Measurements from ENCODE around the gene BCL2L12.
"Not testable (repeated sequence)": the region's sequence is repeated elsewhere in the genome, so short reads cannot be mapped to it uniquely, and the experiment has no call there.

BCL2L12 gene

GRCh38 chr19:49665351-49666119 is at the start of gene BCL2L12, which contains the start of gene IRF3:
Gene BCL2L12 (plus strand): TSS chr19:49665933. CDS start chr19:49666693, 760 bp downstream.
Gene IRF3 (minus strand): TSS chr19:49665857. CDS start chr19:49664838, 1,019 bp downstream.
- DNase-seq: peak; percentile 99

DNA sequence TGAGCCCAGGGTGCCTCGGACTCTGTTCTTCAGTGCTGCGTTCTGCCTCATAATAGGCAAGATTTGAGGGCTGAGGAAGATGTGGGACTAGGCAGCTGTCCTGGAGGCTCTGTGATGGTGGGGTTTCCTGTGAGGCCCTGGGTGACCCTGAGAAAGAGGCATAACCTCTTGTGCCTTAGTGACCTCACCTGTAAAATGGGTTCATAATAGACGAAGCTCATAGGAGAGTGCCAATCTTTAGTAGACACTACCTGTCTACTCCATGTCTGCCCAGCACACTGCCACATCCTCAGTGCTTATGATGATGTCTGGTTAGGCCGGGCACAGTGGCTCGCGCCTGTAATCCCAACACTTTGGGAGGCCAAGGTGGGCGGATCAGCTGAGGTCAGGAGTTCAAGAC is 49.2 kb upstream of the BCL2L12 start:
- no peak for DNase-seq

- DNase-seq: no peak
These were observed 48.8 kb upstream of the BCL2L12 start for GRCh38 chr19:49616945-49617344.

DNA sequence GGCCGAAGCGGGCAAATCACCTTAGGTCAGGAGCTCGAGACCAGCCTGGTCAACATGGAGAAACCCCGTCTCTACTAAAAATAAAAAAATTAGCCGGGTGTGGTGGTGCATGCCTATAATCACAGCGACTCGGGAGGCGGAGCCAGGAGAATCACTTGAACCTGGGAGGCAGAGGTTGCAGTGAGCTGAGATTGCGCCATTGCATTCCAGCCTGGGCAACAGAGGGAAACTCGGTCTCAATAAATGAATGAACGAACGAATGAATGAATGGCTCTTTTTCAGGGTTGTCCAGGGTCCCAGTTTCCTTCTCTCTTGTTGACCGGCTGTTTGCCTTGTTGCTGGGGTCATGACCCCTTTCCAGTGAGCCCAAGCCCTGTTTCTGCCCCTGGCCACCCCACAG is 47.9 kb upstream of the BCL2L12 start:
- DNase-seq: not testable (repeated sequence)

DNA sequence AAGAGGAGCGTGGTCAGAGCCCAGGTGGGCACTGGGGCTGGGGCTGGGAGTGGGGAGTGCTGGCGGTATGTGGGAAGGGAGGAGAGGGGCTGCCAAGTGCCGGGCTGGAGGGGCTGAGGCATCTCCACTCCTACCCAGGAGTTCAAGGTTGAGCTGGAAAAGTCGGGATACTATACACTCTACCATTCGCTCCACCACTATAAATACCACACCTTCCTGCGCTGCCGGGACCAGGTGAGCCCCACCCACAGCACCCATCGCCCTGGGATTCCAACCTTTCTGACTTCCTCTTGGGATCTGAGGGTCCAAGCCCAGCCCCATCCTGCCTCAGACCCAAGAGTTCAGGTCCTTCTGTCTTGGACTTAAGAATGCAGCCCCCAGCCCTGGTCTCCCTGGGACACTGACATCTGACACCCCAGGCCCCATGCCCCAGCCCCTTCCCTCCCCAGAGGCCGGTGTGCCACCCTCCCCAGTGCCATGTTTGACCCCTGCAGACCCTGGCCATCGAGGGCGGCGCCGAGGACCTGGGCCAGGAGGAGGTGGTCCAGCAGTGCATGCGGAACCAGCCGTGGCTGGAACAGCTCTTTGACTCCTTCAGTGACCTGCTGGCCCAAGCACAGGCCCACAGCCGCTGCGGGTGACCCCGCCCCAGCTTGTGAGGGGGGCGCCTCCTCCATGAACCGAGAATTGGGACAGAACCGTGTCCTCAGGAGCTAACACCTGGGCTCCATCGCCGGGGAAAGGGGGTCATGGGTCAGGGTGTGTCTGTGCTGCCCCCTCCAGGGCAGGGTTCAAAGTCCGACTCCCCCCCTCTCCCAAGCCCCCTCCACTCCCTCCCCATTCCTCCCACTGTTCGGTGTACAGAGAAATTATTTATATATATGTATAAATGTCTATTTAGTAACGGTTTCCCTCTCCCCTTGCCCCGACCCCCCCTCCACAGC is 40.5 kb upstream of the BCL2L12 start:
- no peak for DNase-seq

DNA sequence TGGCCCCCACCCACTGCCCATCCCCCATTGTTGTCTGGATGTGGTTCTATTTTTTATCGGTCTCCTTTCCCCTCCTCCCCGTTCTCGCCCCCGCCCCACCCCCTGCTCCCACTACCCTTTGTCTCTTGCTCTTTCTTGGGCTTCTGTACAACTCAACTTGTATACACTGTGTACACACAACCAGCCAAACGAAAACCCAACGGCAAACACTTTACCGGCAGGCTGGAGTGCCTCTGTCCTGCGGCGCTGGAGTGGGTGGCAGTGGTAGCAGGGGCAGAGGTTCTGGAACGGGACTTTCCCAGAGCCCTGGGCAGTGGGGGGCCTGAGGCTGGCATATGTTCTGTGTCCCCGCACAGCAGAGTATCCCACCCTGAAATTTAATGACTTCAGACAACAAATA is 39.5 kb upstream of the BCL2L12 start:
- no peak for DNase-seq

DNA sequence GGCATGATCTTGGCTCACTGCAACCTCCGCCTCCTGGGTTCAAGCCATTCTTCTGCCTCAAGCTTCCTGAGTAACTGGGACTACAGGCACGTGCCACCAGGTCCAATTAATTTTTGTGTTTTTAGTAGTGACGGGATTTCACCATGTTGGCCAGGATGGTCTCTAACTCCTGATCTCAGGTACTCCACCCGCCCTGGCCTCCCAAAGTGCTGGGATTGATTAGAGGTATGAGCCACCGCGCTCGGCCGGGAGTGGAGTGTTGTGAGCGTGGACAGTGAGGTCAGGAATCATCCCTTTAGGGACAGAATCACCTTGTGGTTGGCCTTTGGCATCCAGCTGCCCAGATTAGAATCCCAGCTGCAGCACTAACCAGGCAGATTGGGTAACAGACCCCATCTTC is 36.1 kb upstream of the BCL2L12 start:
- DNase-seq: no peak

DNA sequence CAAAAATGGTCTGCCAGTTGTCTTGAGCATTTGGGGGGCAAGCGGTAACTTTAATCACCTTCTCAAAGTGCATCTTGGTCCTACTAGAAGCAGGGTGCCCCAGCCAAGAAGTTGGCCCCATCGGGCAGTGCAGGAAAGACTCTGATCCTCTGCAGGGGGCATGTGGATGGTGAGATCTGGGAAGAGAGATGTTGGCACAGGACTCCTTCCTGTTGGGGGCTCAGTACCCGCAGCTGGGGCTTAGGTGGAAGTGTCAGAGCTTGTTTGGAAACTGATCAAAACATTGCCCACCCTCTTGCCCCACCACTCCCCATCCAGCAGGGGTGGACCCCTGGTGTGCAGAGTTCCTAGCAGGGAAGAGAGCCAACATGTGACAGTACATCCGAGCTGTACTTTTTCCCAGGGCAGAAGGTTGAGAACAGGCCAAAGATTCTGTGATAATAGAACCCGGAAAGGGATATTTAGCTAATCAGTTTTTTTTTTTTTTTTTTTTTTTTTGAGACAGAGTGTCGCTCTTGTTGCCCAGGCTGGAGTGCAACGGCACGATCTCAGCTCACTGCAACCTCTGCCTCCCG is 34.6 kb upstream of the BCL2L12 start:
- no peak for DNase-seq

- no peak for DNase-seq
These were observed 34.0 kb upstream of the BCL2L12 start for GRCh38 chr19:49631610-49632192.

GRCh38 chr19:49632576-49632975 is 33.2 kb upstream of the BCL2L12 start:
- no peak for DNase-seq

- not testable (repeated sequence) for DNase-seq
These were observed 32.5 kb upstream of the BCL2L12 start for GRCh38 chr19:49633273-49633672.

DNA sequence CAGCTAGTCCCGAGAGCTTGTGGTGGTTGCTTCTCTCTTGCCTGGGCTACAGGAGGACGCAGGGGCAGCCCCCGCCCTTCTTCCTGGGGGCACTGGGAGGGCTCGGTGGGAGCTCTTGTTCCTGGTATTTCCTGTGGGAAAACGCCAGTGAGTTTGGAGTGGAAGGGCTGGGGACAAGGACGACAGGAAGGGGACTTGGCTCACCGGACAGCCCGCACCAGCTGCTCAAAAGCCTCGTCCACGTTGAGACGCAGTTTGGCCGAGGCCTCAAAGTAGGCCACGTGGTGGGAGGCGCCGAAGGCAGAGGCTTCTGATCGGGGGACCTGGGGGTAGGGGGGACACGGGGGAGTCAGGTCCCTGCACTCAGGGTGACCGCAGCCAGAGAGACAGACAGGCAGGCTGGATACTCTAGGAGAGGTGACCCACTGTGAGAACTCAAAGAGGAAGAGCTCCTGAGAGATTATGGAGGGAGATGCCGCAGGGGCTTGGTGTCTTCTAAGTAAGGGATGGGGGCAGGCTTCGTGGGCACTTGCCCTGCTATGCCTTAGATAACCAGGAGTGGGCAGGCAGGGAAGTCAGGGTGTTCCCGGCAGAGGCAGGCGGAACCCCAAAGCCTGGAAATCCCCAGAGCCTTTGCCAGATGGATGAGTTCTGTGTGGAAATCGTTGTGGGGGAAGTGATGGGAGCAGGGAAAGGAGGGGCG is 30.1 kb upstream of the BCL2L12 start:
- no peak for DNase-seq

GRCh38 chr19:49636233-49636932 is 29.4 kb upstream of the BCL2L12 start:
- DNase-seq: no peak

- DNase-seq: no peak
These were observed 27.7 kb upstream of the BCL2L12 start for GRCh38 chr19:49637821-49638738.

GRCh38 chr19:49639401-49640112 is 26.2 kb upstream of the BCL2L12 start:
- DNase-seq: no peak

DNA sequence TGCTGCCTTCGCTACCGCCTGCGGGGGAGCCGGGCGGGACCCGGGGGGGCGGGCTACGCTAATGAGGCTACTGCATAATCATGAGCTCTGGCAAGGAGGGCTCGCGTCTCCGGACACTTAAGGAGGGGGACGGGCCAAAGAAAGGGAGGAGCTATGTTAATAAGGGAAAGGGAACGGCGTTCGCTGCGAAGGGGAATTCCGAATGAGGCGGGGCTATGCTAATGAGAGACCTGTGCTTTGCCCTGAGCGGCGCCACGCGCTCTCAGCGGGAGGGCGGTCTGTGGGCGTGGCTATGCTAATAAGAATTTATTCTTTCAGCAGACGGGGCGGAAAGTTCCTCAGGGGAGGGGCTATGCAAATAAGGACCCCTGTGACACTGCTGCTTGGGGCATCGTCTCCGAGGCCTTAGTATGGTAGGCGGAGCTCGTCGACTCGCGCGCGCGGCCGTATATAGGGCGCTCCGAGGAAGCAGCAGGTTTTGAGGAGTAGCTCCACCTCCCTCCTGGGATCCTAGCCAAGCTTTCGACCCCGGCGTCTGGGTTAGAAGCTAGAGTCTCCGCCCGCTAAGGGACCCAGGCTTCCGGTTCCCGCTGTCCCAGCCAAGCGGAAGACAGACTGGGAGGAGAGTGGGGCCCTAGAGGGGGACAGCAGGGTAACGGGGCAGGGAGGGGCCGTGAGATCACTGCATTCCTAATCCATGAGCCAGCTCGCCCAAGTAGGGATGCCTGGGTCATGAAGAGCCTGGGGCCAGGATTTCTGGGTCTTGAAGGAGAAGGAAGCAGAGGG is 25.4 kb upstream of the BCL2L12 start, which contains the start of gene RRAS:
TSS of gene RRAS (minus strand) at position 31 of the 786 bp plus-strand sequence. CDS start 45 bp downstream, outside the sequence.
- DNase-seq: peak; percentile 100

GRCh38 chr19:49641688-49642491 is 23.8 kb upstream of the BCL2L12 start, which contains the start of gene SCAF1:
Gene SCAF1 (plus strand): TSS chr19:49642209. CDS start chr19:49645027, 2,818 bp downstream.
- DNase-seq: peak; percentile 100

Data from activated CD4-positive, alpha-beta T cell treated with anti-CD3 and anti-CD28 coated beads, Interleukin-2, amount 50 U/mL, for 16 hours (primary cell).